Measurements from ENCODE around the gene NPPC.

GRCh38 chr2:231960810-231961348 is 34.7 kb upstream of the NPPC start:
- TF ChIP-seq, protein P1, sequence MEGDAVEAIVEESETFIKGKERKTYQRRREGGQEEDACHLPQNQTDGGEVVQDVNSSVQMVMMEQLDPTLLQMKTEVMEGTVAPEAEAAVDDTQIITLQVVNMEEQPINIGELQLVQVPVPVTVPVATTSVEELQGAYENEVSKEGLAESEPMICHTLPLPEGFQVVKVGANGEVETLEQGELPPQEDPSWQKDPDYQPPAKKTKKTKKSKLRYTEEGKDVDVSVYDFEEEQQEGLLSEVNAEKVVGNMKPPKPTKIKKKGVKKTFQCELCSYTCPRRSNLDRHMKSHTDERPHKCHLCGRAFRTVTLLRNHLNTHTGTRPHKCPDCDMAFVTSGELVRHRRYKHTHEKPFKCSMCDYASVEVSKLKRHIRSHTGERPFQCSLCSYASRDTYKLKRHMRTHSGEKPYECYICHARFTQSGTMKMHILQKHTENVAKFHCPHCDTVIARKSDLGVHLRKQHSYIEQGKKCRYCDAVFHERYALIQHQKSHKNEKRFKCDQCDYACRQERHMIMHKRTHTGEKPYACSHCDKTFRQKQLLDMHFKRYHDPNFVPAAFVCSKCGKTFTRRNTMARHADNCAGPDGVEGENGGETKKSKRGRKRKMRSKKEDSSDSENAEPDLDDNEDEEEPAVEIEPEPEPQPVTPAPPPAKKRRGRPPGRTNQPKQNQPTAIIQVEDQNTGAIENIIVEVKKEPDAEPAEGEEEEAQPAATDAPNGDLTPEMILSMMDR (IDR thresholded peaks at IDR 0.05), result no peak
- no peak for TF ChIP-seq POLR2A (IDR thresholded peaks at IDR 0.05)

Measured in transverse colon (tissue), 3 donors.